GM21515 (cell line): Measurements from ENCODE around the gene TMEM263.

Experiments
- ATAC-seq: cut with Tn5 transposase; IDR thresholded peaks from one replicate; pipeline ENCODE4 v1.9.1; 2021; ENCODE audit not compliant: unreplicated experiment

The TMEM263 gene

DNA sequence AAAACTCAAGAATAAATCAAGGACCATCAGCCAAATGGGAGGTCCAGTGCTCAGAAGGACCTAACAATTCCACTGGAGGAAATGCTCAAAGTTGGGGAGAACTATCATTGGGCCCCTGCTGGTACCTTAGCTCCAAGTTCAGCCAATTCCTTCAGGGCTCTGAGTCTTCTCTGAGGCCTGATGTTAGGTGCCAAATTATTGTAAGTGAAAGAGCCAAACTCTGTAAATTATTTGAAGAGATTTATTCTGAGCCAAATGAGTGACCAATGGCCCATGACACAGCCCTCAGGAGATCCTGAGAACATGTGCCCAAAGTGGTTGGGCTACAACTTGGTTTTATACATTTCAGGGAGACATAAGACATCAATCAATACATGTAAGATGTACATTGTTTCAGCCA, 8.2 kb upstream of the TMEM263 start:
- ATAC-seq = no peak

DNA sequence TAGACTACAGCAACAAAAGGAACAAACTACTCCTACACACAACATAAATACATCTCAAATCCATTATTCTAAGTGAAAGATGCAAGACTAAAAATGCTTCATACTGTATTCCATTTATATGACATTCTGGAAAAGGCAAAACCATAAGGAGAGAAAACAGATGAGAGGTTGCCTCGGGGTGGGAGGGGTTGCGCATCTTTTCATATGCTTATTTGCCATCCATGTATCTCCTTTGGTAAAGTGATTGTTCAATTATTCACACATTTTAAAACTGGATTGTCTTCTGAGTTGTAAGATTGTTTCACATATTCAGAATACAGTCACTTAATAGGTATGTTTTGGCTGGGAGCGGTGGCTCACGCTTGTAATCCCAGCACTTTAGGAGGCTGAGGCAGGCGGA, 5.1 kb upstream of the TMEM263 start:
- no peak for ATAC-seq

DNA sequence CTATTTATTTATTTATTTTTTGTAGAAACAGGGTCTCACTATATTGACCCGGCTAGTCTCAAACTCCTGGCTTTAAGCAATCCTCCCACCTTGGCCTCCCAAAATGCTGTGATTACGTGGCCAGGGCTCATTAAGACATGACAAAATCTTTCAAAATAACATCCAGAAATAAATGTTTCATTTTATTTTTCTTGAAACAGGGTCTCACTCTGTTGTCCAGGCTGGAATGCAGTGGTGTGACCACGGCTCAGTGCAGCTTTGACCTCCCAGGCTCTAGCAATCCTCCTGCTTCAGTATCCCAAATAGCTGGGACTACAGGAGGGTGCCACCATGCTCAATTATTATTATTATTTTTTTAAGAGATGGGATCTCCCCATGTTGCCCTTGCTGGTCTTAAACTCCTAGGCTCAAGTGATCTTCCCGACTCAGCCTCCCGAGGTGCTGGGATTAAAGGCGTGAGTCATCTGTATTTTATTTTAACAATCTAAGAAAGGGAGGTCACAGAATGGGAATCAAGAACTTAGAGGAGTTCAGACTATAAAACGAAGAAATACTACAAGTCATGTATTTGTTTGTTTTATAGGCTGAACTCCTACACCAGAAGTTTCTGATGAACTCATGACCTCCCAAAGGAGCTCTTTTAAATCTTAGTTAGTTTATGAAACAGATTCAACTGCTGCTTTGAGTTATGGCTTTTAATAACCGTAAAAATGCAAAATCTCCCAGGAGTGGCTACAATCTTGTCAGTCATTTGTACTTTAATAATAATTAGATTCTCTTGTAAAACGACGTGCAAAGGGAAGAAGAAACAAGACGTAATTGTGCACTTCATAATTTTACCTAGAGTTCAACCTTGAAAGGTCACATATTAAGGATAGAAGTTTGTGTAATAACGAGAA, 2.1 kb upstream of the TMEM263 start:
- no peak for ATAC-seq

DNA sequence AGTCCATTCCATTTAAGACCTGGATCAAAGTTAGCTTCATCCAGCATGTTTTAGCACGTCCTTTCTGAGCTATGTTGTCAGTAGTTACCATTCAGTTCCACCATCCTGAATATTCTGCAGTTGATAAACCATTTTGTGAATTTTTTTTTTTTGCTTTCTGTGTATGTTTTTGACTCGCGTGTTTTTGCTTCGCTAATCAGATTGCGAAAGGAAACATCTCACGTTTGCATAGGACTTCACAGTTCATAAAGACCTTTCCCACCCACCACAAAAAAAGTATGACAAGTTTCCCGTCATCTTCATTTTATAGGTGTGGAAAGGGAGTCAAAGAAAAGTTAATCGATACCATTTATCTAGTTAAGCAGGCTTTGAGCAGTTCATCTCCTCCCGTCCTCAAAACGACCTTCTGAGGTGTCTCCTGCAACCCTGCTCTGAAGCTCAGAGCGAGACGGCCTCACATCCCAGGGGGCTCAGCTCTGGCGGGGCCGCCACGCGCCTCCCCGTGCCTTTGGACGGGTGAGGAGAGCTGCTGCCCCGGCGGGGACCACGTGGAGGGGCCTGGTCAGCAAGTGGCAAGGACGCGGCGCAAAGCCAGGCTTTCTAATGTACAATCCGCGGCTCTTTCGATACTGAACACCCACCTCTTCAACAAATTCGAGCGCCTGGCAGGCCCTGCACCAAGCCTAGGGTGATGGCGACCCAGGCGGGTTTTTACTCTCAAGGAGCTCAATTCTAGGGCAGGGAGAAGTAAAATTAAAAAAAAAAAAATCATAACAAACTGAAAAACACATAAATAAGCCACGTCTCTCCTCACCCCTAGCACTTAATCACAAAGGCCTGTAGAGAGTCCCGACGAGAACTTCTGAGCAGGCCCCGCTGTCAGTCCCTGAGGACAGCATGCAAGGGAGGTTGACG, 988 bp upstream of the TMEM263 start:
- ATAC-seq = peak; percentile 9

DNA sequence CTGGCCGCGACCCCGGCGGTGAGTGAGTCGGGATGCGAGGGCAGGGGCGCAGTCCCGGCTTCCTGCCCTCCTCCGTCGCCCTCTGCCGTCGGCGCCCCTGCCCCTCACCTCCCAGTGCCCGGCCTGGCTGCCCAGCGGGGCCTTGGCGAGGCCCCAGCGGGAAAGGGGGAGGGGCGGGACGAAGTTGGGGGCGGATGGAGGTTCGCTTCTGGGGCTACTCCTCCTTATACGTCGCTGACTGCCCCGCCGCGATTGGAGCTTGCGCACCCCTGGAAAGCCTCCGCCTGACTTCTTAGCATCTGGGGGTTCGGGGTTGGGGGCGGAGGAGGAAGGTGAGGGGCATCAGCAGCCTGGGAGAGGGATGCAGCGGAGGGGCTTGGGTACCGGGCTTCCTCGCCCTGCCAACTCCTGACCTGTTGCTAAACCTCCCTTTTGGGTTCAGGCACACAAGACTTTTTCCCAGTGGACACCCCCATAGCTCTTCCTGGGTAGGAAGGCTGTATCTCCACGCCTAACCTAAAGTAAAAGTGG, 406 bp downstream of the TMEM263 start:
- peak; percentile 41 for ATAC-seq

DNA sequence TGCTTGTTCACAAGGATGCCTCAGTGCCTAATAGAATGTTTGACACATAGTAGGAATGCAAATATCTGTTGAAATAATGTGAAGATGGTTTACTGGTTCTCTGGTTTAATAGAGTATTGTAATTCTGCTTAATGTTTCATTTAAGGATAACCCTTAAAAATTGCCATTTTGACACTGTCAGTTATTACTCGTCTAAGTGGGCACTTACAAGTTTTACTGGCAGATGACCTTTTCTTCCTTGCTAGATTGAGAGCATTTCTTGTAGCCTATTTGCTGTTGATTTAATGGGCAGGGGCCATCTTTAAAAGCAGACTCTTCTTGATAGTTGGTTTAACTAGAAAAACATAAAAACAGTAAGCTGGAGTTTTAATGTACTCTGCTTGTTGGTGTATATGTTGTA, 1.9 kb downstream of the TMEM263 start:
- ATAC-seq = no peak

DNA sequence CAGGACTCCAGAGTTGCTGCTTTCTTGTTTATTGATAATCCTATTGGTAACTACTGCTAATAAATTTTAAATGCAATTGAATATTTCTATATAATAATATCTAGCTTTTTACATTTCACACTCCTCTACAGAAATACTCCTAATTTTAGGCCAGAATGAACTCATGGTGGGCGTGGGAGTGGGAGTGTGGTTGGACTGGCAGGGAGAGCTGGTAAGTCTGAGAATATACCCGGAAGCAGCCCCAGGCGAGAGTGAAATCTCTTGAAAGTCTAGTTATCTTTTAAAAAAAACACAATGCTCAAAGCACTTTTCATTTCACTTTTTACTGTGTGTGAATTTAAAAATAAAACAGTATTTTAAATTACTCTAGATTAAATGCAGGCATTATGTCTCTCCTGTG, 4.7 kb downstream of the TMEM263 start:
- no peak for ATAC-seq

DNA sequence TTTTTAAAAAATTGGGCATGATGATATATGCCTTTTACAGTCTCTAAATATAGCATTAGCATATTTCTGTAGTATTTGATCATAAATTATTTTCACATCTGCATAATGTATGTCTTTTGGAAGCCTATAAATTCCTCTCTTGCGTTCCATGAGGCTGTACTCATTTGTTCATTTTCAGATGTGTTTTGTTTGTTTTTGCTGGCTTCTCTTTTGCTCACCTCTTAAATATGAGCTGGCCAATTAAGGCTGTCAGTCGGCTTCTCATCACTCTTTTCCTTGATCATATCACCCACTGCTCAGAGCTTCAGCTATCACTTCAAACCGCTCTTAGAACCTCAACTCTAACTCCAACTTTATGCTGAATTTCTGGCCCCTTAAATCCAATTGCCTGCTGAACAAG, 6.6 kb downstream of the TMEM263 start:
- ATAC-seq = no peak

DNA sequence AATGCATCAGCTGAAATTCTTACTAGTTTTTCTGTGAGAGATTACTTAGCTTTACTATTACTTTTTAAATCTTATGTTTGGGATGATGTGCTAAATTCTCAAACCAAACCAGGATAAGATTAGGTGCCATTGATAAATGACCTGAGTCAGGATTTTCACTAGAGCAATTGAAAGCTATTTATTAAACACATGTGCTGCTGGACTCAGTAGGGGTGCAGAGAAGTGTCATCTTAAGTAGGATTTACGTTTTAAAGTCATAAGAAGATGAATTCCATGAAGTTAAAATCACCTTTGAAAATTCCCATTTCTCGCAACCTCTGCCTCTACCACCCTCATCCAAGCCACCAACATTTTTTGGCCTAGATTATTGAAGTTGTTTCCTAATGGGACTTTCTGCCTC, 8.8 kb downstream of the TMEM263 start:
- ATAC-seq = no peak

DNA sequence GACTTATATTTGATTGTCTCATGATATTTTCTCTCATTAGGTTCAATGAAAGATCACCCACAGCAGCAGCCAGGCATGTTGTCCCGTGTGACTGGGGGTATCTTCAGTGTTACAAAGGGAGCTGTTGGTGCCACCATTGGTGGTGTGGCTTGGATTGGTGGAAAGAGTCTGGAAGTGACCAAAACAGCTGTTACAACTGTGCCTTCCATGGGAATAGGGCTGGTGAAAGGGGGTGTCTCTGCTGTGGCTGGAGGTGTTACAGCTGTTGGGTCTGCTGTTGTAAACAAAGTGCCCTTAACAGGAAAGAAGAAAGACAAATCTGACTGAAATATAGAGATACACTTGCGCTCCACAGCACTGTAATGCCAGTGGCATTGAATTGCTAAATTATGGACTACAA, 15.4 kb downstream of the TMEM263 start:
- ATAC-seq = no peak

DNA sequence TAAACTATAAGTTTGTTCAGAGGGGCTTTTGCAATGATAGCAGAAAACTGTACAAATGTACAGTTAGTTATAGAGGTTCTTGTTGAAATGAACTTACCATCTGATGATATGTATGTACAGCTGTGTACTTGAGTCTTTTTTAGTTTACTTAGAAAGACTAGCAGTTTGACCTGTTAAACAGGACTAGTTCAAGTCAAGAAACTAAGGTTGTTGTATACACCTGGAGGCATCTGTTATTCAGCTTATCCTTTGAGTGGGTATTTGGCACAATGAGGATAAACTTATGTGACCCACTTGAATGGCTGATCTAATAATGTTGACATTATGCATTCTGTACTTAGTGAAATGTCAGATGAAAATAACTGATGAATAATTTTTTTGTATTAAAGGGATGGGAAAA, 17.8 kb downstream of the TMEM263 start:
- ATAC-seq = no peak

DNA sequence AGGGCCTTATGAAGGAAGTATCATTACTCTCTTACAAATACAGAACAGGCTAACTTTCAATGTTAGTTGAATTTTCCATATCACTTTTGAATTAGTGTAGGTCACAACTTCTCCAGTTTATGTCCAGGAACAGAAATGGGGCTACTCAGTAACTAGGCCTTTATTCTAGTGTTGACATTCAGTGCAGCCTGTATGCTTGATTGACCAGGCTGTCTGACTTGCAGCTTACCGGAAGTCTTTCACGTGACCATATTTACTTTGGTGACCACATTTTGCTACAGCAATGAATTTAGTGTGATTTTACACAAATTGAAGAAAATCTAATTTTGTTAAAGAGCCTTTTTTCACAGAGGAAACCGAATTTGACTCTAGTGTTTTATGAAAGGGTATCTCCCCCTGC, 18.8 kb downstream of the TMEM263 start:
- peak; percentile 69 for ATAC-seq

DNA sequence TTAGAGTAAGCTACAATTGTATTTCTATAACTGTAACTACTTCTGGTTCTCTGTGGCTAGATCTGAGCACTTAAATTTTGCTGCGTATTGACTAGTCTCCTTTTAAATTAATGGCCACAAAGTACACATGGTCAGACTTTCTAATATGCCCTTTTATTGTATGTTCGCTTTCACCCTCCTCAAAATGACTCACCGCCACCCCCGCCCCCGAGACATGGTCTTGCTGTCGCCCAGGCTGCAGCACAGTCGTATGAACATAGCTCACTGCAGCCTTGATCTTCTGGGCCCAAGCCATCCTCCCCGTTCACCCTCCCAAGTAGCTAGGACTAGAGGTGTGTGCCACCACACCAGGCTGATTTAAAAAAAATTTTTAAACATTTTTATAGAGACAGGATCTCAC, 19.4 kb downstream of the TMEM263 start:
- ATAC-seq = no peak

DNA sequence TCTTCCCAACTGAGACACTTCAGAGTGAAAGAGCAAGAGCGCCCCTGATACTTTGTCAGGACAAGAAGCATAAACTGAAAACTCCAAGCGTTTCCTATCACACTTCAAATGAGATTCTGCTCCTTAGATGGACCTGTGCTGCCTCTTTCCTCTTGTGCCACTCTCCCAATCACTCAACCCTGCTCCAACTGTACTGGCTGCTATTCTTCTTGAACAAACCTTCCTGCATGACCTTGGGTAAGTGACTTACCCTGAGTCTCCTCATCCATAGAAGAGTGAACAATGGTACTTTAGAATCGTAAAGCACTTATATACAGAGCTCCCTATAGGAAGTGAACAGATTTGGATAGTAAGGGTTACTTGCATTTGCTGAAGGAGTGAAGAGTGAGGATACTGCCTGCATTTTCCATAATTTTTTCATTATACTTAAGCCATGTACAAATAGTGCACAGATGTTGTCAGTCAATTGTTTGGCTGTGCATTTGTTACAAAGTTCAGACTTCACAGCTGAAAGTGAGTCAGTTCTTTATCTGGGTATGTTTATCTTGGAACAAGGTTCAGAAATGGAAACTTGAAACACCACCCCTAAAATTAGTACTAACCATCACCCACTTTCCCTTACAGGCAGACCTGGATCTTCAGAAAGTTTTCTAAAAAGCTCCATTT, 20.4 kb downstream of the TMEM263 start:
- ATAC-seq = no peak

DNA sequence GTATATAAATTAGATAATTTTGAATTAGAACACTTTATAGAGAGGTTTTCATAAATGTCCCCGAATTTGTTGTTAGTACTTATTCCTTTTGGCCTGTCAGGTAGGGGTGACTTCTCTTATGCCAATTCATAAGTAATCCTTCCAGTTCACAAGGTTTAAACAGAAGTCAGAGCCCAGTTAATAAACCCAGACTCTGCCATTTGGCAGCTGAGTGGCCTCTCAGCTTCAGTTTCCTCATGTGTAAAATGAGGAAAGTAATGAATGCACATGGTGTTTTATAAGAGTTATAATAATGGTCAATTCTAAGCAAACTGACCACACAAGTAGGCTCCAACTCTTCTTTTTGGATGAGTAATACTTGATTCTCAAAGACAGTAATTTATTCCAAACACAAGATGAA, 21.0 kb downstream of the TMEM263 start:
- no peak for ATAC-seq

DNA sequence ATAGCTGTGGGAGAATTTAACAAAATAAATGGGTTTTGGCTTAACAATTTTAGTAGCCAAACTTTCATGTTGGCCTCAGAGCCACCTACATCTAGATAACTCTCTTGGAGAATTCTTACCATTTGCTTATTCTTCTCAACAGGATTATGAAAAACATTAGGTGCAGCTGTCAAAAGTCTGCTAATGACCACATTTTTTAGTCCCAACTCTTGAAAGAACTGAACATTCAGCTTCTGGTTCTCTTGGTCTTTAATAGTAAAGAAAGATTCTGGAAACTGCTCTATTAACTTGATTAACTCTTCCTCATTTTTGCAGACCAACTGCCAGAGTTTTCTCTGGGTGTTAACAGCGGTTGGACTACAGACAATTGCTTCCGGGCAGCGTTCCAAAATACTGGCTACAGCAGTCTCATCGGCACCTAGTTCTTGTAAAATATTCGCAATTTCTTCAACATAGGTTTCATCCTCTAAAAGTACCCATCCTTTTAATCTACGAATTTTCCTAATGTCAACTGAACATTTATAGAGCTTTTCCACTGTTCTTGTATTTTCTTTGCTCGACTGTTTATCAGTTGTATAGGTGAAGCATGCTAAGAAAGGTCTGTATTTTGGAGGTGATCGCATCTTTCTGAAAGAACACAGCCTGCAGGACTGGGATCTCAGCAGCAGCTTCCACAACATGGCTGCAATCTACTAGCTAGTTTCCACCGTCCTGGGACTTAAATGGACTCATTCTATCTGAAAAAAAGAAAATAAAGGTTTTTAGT, 22.5 kb downstream of the TMEM263 start:
- no peak for ATAC-seq

DNA sequence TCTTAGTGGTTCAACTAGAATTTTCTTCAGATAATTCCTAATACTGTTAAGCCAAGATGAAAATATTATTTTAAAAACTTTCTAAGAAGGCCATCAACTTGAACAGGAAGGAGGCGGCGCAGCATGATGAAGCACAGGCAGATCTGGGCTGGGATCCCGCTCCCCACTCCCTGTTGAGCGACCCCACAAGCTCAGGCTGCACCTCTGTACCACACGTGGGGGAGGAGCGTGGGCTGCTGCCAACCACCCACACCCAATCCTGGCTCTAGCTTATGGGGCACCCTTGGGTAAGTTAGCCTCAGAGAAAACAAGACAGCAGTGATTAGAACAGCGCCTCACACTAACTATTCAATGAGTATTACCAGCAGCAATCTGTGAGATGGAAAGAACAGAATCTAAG, 25.2 kb downstream of the TMEM263 start:
- ATAC-seq = no peak

DNA sequence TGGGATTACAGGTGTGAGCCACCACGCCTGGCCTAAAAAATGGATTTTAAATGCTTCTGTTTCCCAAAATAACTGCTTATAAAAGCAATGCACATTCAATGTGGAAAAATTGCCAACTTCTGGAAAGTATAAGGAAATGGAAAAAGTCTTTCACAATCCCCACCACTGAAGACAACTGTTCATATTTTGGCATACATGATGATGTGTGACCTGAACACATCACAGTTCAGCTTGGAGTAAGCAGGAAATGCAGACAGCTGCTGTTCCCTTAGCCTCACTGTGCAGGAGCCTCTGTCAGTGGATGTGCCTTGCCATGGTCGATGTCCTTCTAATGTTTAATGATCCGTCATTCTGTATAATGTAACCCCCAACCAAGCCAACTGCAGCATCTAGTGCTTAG, 26.1 kb downstream of the TMEM263 start:
- no peak for ATAC-seq

DNA sequence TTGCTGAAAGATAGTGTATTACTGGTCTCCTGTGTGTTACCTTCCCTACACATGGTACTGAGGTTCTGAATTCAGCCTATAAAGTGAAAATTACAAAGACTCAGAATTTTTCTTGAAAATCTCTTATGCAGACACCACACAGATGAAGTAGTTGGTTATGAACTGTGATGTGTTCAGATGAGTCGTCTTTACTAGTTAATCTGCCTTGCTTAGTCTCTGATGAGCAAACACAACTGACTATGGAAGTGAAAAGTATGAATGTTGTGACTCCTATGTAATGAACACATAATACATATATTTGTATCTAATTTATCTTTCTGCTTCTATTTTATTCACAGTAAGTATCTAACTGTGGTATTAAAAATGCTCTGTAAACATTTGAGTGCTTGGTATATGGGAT, 26.5 kb downstream of the TMEM263 start:
- no peak for ATAC-seq

DNA sequence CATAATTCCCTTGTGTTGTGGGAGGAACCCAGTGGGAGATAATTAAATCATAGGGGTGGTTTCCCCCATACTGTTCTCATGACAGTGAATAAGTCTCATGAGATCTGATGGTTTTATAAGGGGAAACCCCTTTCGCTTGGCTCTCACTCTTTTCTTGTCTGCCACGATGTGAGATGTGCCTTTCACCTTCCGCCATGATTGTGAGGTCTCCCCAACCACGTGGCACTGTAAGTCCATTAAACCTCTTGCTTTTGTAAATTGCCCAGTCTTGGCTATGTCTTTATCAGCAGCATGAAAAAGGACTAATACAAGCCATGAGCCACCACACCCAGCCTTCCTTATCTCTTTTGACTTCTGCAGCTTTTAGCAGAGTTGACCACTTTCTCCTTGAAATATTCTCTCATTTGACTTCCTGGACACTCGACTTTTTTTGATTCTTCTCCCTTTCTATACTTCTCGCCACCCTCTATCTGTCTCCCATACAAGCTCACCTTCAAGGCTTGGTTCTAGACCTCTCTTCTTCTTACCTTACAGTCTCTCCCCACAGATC, 29.0 kb downstream of the TMEM263 start:
- no peak for ATAC-seq
